Transverse colon (tissue), 4 donors: ENCODE measurements around the gene PROSER2. TPM values are rescaled to one million over a fixed set of nuclear protein-coding genes. Genes with fewer than 3 reads are reported as not detected.

Experiments used
- DNase-seq: peaks from one replicate; pipeline ENCODE4 v3.0.0-alpha.2; 2019
- H3K27ac ChIP-seq, 4 donors: fragments of 200-600 bp; sonication (generic); 2 replicates each; pipeline ENCODE4 v1.5.1; 2016 to 2018; ENCODE audit warnings: inconsistent platforms in 4 of 4
- H3K27me3 ChIP-seq: fragments of 200-600 bp; sonication (generic); 2 replicates; pipeline ENCODE4 v1.5.1; 2017; ENCODE audit warnings: inconsistent platforms
- H3K36me3 ChIP-seq, 4 donors: fragments of 200-600 bp; sonication (generic); 2 replicates each; pipeline ENCODE4 v1.5.1; 2017 to 2019; ENCODE audit warnings: inconsistent platforms in 4 of 4
- H3K4me1 ChIP-seq, 4 donors: fragments of 200-600 bp; sonication (generic); 2 replicates each; pipeline ENCODE4 v1.5.1; 2017 to 2020; ENCODE audit warnings: inconsistent platforms in 4 of 4
- H3K4me3 ChIP-seq, 4 donors: fragments of 200-600 bp; sonication (generic); 1 replicate in 1 of 4; 2 replicates in 3 of 4; pipeline versions ENCODE4 v1.5.1 to v1.6.1; 2017 to 2019; ENCODE audit warnings: inconsistent platforms in 4 of 4
- H3K9me3 ChIP-seq, 2 donors: fragments of 200-600 bp; sonication (generic); 2 replicates each; pipeline ENCODE4 v1.5.1; 2017 to 2019; ENCODE audit warnings: inconsistent platforms in 2 of 2
- CTCF ChIP-seq, 5 experiments: fragments of 200-600 bp in 3 of 5; fragments of 450-650 bp in 2 of 5; sonication (generic) in 3 of 5; IDR thresholded peaks; 1 replicate in 2 of 5; 2 replicates in 3 of 5; pipeline ENCODE4 v1.5.1; 2016 to 2017; ENCODE audit warnings: antibody characterized with exemption in 5 of 5, inconsistent platforms in 3 of 5, mild to moderate bottlenecking in 2 of 5, moderate library complexity in 1 of 5
- EP300 ChIP-seq: sonication (generic); formaldehyde crosslinking; IDR thresholded peaks from one replicate; pipeline ENCODE4 v1.6.1; 2017; ENCODE audit warnings: antibody characterized with exemption, low read depth
- POLR2A ChIP-seq: fragments of 450-650 bp; IDR thresholded peaks from one replicate; pipeline ENCODE4 v1.6.1; 2016; ENCODE audit warnings: antibody characterized with exemption, mild to moderate bottlenecking, moderate library complexity
- POLR2AphosphoS5 ChIP-seq, 3 donors: sonication (generic); formaldehyde crosslinking; IDR thresholded peaks; one replicate each; pipeline ENCODE4 v1.6.1; 2016; ENCODE audit warnings: antibody characterized with exemption in 3 of 3
- WGBS, 2 donors: methylation state at CpG; one replicate each; pipeline ENCODE4 v1.1.5; 2018; ENCODE audit warnings: low coverage in 1 of 2; 5-methylcytosine and 5-hydroxymethylcytosine counted together
- in situ Hi-C, 4 donors: fragments of 200-750 bp; cut with MboI; loops; one replicate each; pipeline versions ENCODE4 v1.15.0 to v1.15.1; 2017; ENCODE audit warnings: low sequenced_read_pairs in 3 of 4, low pct_ligation_motif_present in 1 of 4, low pct_unique_long_range_greater_than_20kb in 1 of 4
- intact Hi-C: fragments of 100-400 bp; cut with DNase I; formaldehyde crosslinking; loops from one replicate; pipeline ENCODE4 v1.15.1; 2023; ENCODE audit warnings: low total_unique reads
- total RNA-seq, 4 donors: library from RNA; depleted of rRNA; stranded (reverse); fragments of >200 nt; gene quantifications; one replicate each; pipeline ENCODE4 v1.1.0, GENCODE V29; 2016

Gene PROSER2
- total RNA-seq, 4 donors from 2014 or later, result 4.2 to 29.2 (median 6.9) TPM

- intact Hi-C loops, result no loop called here
- in situ Hi-C loops, result loop anchor here in 2 of 4 donors (10.0 to 25.0 kb wide), 2 partner anchors 190 to 193 kb away; no protein-coding TSS in a partner anchor
- Histone ChIP-seq H3K9me3 (no peaks in the 10 kb centered on the region), H3K27ac (no peak overlapping the region), H3K27me3 (no peaks in the 10 kb centered on the region), H3K4me1 (no peaks in the 10 kb centered on the region), H3K4me3 (no peak overlapping the region), H3K36me3 (no peaks in the 10 kb centered on the region)
- DNase-seq, result no peak
- TF ChIP-seq POLR2AphosphoS5 (IDR thresholded peaks at IDR 0.05), result no peak
- no peak for TF ChIP-seq EP300
- TF ChIP-seq CTCF (IDR thresholded peaks at IDR 0.05), result no peak
- TF ChIP-seq POLR2A, result no peak
- 77 to 88% methylated on average over 3 to 5 of the region's 5 CpGs for WGBS, 2 donors
Observed at GRCh38 chr10:11794566-11794965, 28.6 kb upstream of the PROSER2 start.

- intact Hi-C loops, result no loop called here
- TF ChIP-seq POLR2AphosphoS5 (IDR thresholded peaks at IDR 0.05) (no peak), POLR2A (no peak), EP300 (no peak), CTCF (IDR thresholded peaks at IDR 0.05) (no peak)
Observed at GRCh38 chr10:11795101-11795920, 27.8 kb upstream of the PROSER2 start.

GRCh38 chr10:11796474-11796873 is 26.7 kb upstream of the PROSER2 start:
- H3K36me3 ChIP-seq, result no peaks in the 10 kb centered on the region
- H3K4me3 ChIP-seq, result no peak overlapping the region
- H3K27me3 ChIP-seq, result no peaks in the 10 kb centered on the region
- in situ Hi-C loops, result loop anchor here in 2 of 4 donors (10.0 to 25.0 kb wide), 2 partner anchors 188 to 191 kb away; no protein-coding TSS in a partner anchor
- DNase-seq, result no peak
- no peaks in the 10 kb centered on the region for H3K9me3 ChIP-seq
- TF ChIP-seq POLR2AphosphoS5 (IDR thresholded peaks at IDR 0.05), result no peak
- TF ChIP-seq POLR2A, result no peak
- TF ChIP-seq CTCF (IDR thresholded peaks at IDR 0.05), result no peak
- TF ChIP-seq EP300, result no peak
- no peaks in the 10 kb centered on the region for H3K4me1 ChIP-seq
- intact Hi-C loops, result no loop called here
- no peak overlapping the region for H3K27ac ChIP-seq
- 87% methylated on average over 2 of the region's 2 CpGs; no CpG with 5 or more reads in 1 of the 2 donors for WGBS, 2 donors

More at GRCh38 chr10:11795101-11795920, 27.8 kb upstream of the PROSER2 start:
- no peak for DNase-seq
- Histone ChIP-seq H3K27me3 (no peaks in the 10 kb centered on the region), H3K36me3 (no peaks in the 10 kb centered on the region), H3K4me1 (no peaks in the 10 kb centered on the region), H3K4me3 (no peak overlapping the region), H3K27ac (no peak overlapping the region), H3K9me3 (no peaks in the 10 kb centered on the region)
- 75 to 91% methylated on average over 2 to 25 of the region's 25 CpGs for WGBS, 2 donors
- in situ Hi-C loops, result loop anchor here in 2 of 4 donors (10.0 to 25.0 kb wide), 2 partner anchors 189 to 192 kb away; no protein-coding TSS in a partner anchor

- Histone ChIP-seq H3K4me1 (no peaks in the 10 kb centered on the region), H3K36me3 (no peaks in the 10 kb centered on the region), H3K4me3 (no peak overlapping the region), H3K27ac (no peak overlapping the region), H3K27me3 (no peaks in the 10 kb centered on the region), H3K9me3 (no peaks in the 10 kb centered on the region)
- WGBS, 2 donors, result 92 to 97% methylated on average over 5 to 10 of the region's 10 CpGs
- intact Hi-C loops (no loop called here), in situ Hi-C loops (loop anchor here in 2 of 4 donors (10.0 to 25.0 kb wide), 2 partner anchors 188 to 190 kb away; no protein-coding TSS in a partner anchor)
- no peak for DNase-seq
- TF ChIP-seq POLR2AphosphoS5 (IDR thresholded peaks at IDR 0.05) (no peak), POLR2A (no peak), CTCF (IDR thresholded peaks at IDR 0.05) (no peak), EP300 (no peak)
Observed at GRCh38 chr10:11797281-11797680, 25.9 kb upstream of the PROSER2 start.
